GM19025 (cell line): ENCODE measurements around the gene MIB2.

Source experiments
- ATAC-seq: cut with Tn5 transposase; IDR thresholded peaks from one replicate; pipeline ENCODE4 v1.9.1; 2021; ENCODE audit warnings: mild to moderate bottlenecking, low read depth, moderate library complexity; ENCODE audit not compliant: unreplicated experiment

MIB2 gene

GRCh38 chr1:1597275-1597930 lies 17.9 kb upstream of the MIB2 start:
- ATAC-seq = no peak

GRCh38 chr1:1598051-1598719 lies 17.1 kb upstream of the MIB2 start:
- ATAC-seq = no peak

- no peak for ATAC-seq
Observed at GRCh38 chr1:1598720-1599029, 16.6 kb upstream of the MIB2 start.

- no peak for ATAC-seq
Observed at GRCh38 chr1:1599030-1599934, 16.0 kb upstream of the MIB2 start.

- no peak for ATAC-seq
Observed at GRCh38 chr1:1599935-1600860, 15.1 kb upstream of the MIB2 start, which contains the start of gene FNDC10. FNDC10 (minus strand) TSS chr1:1600135; CDS start chr1:1600015, 120 bp downstream.

- no peak for ATAC-seq
Observed at GRCh38 chr1:1600861-1601563, 14.3 kb upstream of the MIB2 start.

- no peak for ATAC-seq
Observed at GRCh38 chr1:1601564-1602303, 13.6 kb upstream of the MIB2 start.

GRCh38 chr1:1602304-1602967 lies 12.9 kb upstream of the MIB2 start:
- ATAC-seq = no peak

- no peak for ATAC-seq
Observed at GRCh38 chr1:1602968-1603506, 12.3 kb upstream of the MIB2 start.

- ATAC-seq = no peak
Observed at GRCh38 chr1:1603671-1604373, 11.5 kb upstream of the MIB2 start.

- ATAC-seq = no peak
Observed at GRCh38 chr1:1604374-1605033, 10.8 kb upstream of the MIB2 start.

GRCh38 chr1:1605034-1605591 lies 10.2 kb upstream of the MIB2 start:
- ATAC-seq = no peak

GRCh38 chr1:1605724-1606123 lies 9.6 kb upstream of the MIB2 start:
- ATAC-seq = no peak

- ATAC-seq = no peak
Observed at GRCh38 chr1:1606232-1606631, 9.1 kb upstream of the MIB2 start.

GRCh38 chr1:1609822-1610485 lies 5.3 kb upstream of the MIB2 start:
- ATAC-seq = no peak

GRCh38 chr1:1610796-1611195 lies 4.5 kb upstream of the MIB2 start:
- no peak for ATAC-seq

- ATAC-seq = no peak
Observed at GRCh38 chr1:1612104-1612400, 3.2 kb upstream of the MIB2 start.
